Muscle of back (tissue), 11 donors: ENCODE data around the gene PIKFYVE. TPM values are rescaled to one million over a fixed set of nuclear protein-coding genes. Genes with fewer than 3 reads are reported as not detected.
"Not testable (repeated sequence)": the region's sequence is repeated elsewhere in the genome, so short reads cannot be mapped to it uniquely, and the experiment has no call there.

Experiments used
- DNase-seq, 3 donors: peaks; one replicate each; pipeline versions ENCODE4 v3.0.0 to v3.0.0-alpha.2; 2013
- polyA plus RNA-seq, 10 donors: library from polyadenylated mRNA; unstranded; fragments of 120-200 nt; gene quantifications; one replicate each; pipeline ENCODE4 v1.2.1, GENCODE V29; 2013; ENCODE audit not compliant: insufficient read length in 10 of 10

The PIKFYVE gene
- polyA plus RNA-seq, 10 donors, result 12.2 to 23.1 (median 17.4) TPM

- DNase-seq, result no peak
Measured at GRCh38 chr2:208360259-208361076, 94.4 kb downstream of the PIKFYVE start.

GRCh38 chr2:208361077-208361441, 95.0 kb downstream of the PIKFYVE start:
- DNase-seq, result no peak

DNA sequence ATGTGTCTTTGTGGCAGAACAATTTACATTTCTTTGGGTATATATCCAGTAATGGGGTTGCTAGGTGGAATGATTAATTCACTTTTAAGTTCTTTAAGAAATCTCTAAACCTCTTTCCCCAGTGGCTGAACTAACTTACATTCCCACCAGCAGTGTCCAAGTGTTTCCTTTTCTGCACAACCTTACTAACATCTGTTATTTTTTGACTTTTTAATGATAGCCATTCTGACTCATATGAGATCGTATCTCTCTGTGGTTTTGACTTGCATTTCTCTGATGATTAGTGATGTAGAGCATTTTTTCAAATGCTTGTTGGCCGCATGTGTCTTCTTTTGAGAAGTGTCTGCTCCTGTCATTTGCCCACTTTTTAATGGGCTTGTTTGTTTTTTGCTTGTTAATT, 97.4 kb downstream of the PIKFYVE start:
- peak in 1 of 3 donors; percentile 58 for DNase-seq

DNA sequence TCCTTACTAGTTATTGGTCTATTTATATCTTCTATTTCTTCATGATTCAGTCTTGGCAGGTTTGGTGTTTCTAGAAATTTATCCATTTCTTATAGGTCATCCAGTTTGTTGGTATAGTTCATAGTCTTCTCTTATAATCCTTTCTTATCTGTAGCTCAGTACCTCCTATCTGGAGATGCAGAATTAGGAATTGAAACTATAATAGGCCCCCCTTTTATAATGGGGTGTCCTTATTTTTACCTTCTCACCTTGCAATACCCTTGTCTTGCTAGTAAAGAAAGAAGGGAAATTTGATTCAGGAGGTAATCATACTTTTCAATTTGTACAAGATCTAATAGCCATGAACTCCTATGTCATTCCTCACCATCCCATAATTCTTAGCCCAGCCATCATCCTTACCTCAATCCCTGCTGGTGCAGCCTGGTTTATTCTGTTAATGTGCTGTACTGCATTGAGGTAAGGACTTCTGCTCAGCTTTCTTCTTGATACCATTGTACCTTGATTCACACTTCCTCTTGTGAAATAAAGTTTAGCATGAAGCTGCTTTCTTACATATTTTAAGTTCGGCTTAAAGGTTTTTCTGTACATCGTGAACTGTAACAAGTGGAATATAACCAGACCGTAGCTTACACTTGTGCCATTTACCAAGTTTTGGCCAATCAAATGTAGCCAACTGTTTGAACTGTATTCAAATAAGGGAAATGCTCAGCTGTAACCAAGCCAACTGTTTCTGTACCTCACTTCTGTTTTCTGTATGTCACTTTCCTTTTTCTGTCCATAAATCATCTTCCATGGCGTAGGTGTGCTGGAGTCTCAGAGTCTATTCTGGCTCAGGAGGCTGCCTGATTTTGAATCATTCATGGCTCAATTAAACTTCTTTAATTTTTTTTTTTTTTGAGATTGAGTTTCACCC, 100.4 kb downstream of the PIKFYVE start:
- no peak for DNase-seq

DNA sequence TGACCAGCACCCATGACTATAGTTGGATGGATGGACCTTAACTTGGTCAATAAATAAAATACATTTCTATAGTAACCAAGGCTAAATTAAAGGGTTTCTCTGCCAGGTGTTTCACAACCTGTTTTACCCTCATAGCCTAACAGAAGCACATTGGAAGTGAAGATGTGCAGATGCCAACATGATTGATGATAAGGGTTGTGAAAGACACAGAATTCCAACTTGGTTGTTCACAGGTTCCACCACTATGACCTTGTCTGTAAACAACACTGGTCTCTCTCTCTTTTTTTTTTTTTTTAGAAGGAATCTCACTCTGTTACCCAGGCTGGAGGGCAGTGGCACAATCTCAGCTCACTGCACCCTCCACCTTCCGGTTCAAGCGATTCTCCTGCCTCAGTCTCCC, 103.0 kb downstream of the PIKFYVE start:
- no peak for DNase-seq

DNA sequence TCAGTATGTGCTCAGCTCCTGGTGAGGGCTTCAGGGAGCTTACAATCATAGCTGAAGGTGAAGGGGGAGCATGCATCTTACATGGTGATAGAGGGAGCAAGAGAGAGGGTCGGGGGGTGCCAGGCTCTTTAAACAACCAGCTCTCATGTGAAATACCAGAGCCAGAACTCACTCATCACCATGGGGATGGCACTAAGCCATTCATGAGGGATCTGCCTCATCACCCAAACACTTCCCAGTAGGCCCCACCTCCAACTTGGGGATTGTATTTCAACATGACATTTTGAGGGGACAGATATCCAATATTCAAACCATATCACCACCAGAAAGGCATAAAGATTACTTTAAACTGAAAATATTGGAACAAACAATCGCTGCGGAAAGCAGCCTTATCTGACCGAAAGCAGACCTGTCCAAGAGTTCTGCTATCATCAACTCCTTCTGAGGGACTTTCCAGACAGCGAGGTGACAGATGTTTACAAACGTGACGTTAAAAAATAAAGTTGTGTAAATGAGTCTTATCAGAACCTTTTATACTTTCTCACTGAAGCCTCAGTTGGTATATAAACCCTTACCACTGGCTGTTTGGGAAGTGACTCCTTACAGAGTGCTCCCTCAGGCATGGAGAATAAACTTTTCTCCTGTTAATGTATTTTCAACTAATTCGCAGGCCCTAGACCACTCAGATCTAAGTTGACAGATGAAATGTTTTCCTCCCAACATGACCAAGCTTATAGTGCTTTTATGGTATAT, 105.0 kb downstream of the PIKFYVE start:
- no peak for DNase-seq

- DNase-seq, result no peak
Measured at GRCh38 chr2:208371634-208371935, 105.5 kb downstream of the PIKFYVE start.

DNA sequence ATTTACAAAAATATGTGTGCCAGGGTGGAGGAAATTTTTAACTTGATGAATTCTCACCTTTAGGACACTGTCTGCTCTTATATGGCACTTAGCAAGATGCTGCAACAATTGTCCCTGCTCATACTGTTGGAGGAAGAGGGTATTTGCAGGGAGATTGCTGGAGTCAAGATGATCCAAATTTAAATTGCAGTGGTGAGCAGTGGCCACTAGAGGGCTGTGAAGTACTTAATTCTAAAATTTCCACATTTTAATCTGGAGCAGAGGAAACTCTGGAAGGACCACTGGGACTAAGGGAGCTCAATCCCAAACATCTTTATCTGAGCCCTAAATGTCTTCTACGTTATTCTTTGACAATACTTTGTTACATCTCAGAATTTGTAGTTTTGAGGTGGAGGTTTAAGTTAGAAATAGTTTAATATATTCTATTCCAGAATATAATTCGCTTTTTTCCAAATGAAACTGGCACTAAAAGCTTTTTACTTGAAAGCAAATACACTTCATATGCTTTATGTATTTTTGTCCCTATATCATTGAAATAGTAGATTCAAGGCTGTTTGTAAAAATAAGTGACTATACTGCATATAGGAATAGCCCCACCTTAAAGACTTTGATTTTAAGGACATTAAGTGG, 107.5 kb downstream of the PIKFYVE start:
- DNase-seq, result peak; percentile 27 to 67 (median 54)

DNA sequence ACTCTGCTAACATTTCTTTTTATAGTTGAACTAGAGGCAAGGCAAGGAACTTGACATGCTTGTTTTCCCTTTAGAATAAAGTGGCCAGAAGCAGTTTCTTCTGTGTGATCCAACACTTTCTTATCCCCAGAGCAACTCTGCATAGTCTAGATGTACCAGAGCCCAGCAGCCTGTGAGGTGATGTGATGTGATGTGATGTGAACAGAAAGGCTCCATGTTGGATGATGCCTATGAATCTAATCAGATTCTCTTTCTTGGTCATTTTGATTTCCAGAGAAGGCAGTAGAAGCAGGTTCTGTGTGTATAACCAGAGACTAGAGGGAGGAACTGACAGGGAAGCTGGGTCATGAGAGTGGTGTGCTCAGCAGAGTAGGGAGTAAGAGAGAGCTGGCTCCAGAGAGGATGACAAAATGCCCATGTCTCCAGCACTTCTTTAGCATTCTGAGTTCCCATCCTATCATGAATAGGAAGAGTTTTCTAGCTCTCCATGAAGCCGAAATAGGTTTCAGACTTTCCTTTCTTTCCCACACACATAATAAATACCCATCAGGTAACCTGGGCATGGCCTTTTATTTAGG, 109.5 kb downstream of the PIKFYVE start:
- no peak for DNase-seq

DNA sequence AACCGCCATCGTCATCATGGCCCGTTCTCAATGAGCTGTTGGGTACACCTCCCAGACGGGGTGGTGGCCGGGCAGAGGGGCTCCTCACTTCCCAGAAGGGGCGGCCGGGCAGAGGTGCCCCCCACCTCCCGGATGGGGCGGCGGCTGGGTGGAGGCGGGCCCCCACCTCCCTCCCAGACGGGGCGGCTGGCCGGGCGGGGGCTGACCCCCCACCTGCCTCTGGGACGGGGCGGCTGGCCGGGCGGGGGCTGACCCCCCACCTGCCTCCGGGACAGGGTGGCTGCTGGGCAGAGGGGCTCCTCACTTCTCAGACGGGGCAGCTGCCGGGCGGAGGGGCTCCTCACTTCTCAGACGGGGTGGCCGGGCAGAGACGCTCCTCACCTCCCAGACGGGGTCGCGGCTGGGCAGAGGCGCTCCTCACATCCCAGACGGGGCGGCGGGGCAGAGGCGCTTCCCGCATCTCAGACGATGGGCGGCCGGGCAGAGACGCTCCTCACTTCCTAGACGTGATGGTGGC, 111.3 kb downstream of the PIKFYVE start:
- DNase-seq, result not testable (repeated sequence)

GRCh38 chr2:208379192-208379591, 113.1 kb downstream of the PIKFYVE start:
- DNase-seq, result no peak

DNA sequence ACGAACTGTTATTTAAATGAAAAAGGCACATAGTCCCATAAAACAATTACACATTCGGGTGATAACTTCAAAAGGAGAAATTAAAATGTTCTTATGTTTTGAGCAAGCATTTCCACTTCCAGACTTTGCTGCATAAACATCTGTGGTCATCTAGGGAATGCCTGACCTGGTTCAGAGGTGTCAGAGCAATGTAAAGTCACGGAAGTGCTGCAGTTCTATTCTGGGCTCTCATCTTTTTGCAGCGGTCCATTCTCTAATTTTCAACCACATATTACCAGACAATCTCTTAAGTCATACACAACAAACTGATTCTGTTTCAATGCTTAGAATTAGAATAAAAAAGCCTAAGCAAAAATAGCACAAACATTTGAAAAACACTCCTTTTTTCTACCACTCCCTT, 118.6 kb downstream of the PIKFYVE start:
- no peak for DNase-seq

DNA sequence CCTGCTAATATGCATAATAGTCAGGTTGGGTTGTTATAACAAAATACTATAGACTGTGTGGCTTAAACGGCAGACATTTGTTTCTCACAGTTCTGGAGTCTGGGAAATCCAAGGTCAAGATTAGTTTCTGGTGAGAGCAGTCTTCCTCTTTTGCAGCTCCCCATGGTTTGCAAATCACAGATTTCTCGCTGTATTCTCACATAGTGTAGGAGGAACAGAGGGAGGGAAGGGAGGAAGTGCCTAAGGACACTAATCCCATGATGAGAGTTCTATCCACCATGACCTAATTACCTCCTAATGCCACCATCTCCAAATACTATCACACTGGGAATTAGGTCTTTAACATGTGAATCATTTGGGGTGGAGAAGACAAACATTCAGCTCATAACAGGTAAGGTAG, 120.5 kb downstream of the PIKFYVE start:
- no peak for DNase-seq

GRCh38 chr2:208389940-208390339, 123.9 kb downstream of the PIKFYVE start:
- DNase-seq, result no peak

DNA sequence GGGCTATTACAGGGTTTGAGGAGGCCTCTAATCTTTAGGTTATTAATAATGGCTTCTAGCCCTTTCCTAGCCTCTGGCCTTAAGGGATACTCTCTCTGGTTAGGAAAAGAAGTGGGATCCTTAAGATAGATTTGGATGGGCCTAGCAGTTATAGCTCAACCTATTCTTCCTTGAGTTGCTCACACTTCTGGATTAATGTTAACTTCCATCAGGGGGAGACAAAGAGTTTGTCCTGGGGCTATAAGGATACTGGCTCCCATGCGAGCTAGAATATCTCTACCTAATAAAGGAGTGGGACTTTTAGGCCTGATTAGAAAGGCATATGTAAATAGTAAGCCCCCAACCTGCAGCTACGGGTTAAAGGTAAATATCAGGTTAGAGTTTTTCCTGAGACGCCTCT, 126.2 kb downstream of the PIKFYVE start:
- no peak for DNase-seq

DNA sequence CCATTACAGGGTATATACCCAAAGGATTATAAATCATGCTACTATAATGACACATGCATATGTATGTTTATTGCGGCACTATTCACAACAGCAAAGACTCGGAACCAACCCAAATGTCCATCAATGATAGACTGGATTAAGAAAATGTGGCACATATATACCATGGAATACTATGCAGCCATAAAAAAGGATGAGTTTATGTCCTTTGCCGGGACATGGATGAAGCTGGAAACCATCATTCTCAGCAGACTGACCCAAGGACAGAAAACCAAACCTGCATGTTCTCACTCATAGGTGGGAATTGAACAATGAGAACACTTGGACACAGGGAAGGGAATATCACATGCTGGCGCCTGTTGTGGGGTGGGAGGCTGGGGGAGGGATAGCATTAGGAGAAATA, 130.7 kb downstream of the PIKFYVE start:
- DNase-seq, result not testable (repeated sequence)

DNA sequence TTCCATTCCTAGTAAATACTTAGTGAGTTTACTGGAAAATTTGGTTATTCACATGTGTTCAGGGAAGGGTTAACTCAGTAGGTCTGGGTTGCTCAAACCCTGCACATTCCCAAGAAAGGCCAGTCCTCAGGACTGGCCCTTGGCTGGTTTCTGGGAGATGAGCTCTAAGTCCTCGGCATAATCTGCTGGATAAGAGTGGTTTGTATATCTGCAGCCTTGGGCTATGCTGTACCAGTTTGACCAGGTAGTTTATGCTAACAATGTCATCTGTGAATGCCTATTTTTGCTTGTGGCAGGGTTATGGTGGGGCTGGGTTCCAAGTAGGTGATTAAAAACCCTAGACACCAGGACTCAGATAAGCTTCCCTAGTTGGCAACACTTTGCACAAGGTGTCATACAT, 133.1 kb downstream of the PIKFYVE start:
- no peak for DNase-seq

DNA sequence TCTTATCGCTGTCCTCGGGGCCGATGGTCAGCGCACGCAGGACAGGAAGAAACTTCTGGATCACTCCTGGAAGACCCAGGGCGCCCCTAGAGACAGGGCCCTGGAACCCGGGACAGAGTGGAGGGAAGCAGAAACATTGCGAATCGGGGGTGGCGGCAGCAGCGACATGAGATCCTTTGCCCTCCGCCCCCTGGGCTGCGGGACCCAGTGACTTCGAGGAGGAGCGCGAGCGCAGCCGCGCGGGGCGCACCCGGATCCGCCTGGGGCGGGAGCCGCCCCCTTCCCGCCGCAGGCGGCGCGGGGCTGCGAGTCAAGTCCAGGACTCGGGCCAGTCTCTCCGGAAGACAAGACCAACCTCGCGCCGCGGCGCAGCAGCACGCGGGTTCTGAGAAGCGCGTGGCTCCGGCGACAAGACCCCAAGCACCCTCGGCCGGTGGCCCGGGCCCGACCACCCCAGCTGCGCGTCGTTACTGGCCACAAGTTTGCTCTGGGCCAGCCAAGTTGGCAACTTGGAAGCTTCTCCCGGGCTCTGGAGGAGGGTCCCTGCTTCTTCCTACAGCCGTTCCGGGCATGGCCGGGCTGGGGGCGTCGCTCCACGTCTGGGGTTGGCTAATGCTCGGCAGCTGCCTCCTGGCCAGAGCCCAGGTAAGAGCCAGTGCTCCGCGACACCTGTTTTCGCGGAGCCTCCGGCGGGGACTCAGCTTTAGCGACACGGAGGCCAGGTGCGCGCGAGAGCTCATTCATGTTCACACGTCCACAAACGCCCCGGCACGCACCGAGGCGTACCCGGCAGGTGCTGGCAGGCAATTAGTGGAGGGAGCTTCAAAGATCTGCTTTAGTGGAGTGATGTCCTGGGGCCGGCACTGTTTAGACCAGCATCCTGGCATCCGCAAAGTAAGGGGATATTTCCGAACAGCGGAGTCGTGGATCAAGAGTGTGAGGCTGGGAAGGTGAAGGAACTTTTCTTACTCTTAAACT, 140.7 kb downstream of the PIKFYVE start, which contains the start of gene PTH2R:
TSS of gene PTH2R (plus strand) at position 319 of the 978 bp plus-strand sequence. CDS start at position 571, 252 bp downstream.
- peak in 2 of 3 donors; percentile 31 to 54 for DNase-seq

DNA sequence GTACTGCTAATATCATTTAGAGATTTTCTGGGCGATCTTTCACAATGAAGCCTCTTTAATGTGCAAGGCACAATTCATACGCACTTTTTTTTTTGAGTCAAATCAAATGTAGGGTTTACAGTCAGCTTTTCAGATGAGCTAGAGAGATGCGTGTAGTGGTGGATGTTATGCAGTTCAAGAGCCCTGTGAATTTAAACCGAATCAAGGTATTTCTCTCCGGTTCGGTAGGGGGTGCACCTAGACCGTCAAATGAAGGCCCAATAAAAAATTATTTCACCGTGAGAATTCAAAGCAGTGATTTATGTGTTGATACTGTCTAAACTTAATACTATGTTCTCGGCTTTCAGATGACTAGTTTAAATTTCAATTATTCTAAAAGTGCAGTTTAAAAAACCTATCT, 141.6 kb downstream of the PIKFYVE start:
- peak in 2 of 3 donors; percentile 27 to 42 for DNase-seq
